Measurements from ENCODE around the gene ZC3HAV1L.
A peak's percentile ranks its signal among the peaks of the same experiment; 100 is the strongest.

Gene ZC3HAV1L

DNA sequence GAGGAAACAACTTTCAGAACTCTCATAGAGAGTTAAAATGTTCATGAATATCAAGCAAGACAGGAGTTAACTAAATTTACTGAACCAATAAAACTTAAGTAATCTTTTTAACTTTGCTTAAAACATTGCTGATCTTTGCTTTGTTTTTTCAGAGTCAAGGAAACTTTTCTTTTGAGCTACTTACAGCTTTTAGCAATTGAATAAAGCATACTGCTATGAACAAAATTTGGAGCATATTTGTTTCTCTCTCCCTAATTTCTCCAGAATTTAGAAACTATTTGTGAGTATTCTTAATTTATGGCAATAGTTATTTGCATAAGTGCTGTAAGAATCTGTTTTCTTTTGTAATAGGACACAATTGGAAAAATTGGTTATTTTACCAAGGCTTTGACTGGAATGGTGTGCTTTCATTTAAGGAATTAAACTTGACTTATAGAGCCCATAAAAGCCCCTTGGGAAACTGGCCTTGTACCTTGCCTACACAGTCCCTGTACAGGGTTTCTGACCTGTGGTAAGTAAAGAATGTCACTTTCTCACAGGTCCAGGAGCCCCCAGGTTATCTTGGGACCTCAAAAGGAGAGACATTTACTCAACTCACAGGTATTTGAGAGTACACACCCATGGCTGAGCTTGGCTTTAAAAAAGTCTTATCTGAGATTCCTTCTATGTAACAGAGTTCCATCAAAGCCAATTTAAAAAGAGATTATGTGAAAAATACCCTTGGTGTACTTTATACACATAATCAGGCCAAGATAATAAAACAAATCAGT lies 31.3 kb downstream of the ZC3HAV1L start:
- H3K27ac ChIP-seq (ENCODE audit: low read length) = no peak overlapping the region
- no peaks in the 10 kb centered on the region for H3K27me3 ChIP-seq (ENCODE audit: insufficient read depth, low read length)
- H3K9ac ChIP-seq (ENCODE audit: low read depth, low read length) = no peak overlapping the region
- H3K36me3 ChIP-seq (ENCODE audit: insufficient read depth, low read depth, low read length) = no peaks in the 10 kb centered on the region
- H3K9me3 ChIP-seq (ENCODE audit: insufficient read depth, low read depth, low read length) = peaks cover 25% of the 10 kb centered on the region
- no peak overlapping the region for H3K4me3 ChIP-seq (ENCODE audit: low read length)
- H3K4me1 ChIP-seq (ENCODE audit: insufficient read depth, low read length) = no peaks in the 10 kb centered on the region

DNA sequence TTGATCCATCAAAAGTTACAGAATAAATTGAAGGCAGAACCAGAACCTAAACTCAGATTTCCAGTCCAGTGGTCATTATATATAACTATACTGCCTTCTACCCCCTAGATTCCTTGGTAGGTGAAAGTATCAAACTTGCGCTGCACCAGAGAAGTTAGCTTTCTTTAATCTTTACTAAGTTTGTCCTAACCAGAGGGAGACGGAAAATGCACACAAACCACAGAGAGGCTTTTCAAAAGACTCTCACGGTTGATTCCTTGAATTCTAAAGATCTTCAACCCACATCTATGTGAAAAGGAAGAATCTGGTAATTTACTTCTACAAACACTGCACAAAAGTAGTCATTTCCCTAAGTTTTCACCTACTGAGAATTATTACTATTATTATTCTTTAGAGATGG lies 36.4 kb downstream of the ZC3HAV1L start:
- Histone ChIP-seq H3K27me3 (ENCODE audit: insufficient read depth, low read length) (no peaks in the 10 kb centered on the region), H3K4me3 (ENCODE audit: low read length) (no peak overlapping the region), H3K9ac (ENCODE audit: low read depth, low read length) (no peak overlapping the region), H3K36me3 (ENCODE audit: insufficient read depth, low read depth, low read length) (no peaks in the 10 kb centered on the region), H3K27ac (ENCODE audit: low read length) (no peak overlapping the region), H3K4me1 (ENCODE audit: insufficient read depth, low read length) (no peaks in the 10 kb centered on the region), H3K9me3 (ENCODE audit: insufficient read depth, low read depth, low read length) (peaks cover 17% of the 10 kb centered on the region)

DNA sequence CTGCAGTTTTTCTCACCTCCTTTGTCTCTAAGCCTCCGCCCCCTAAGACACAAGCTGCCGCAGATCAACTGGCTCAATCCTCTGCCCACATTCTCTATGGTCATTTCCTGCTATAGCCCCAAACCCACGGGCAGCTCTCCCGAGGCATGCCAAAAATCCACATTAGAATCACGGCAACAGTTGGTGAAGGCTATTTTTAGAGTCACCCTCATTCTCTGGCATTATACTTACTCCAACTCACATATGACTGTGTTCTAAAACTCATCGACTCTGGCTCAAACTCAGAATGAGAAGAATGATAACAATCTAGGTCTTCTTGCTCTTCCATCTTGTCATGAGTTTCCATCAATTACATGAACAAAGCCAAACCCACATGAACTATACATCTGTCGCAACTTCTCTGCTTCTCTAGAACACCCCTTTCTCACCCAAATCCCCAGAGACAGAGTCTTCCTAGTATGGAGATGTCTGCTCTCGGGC lies 43.8 kb downstream of the ZC3HAV1L start:
- no peak overlapping the region for H3K4me3 ChIP-seq (ENCODE audit: low read length)
- H3K36me3 ChIP-seq (ENCODE audit: insufficient read depth, low read depth, low read length) = no peaks in the 10 kb centered on the region
- H3K4me1 ChIP-seq (ENCODE audit: insufficient read depth, low read length) = no peaks in the 10 kb centered on the region
- H3K9ac ChIP-seq (ENCODE audit: low read depth, low read length) = no peak overlapping the region
- peaks cover 10% of the 10 kb centered on the region for H3K9me3 ChIP-seq (ENCODE audit: insufficient read depth, low read depth, low read length)
- no peak overlapping the region for H3K27ac ChIP-seq (ENCODE audit: low read length)
- H3K27me3 ChIP-seq (ENCODE audit: insufficient read depth, low read length) = no peaks in the 10 kb centered on the region

DNA sequence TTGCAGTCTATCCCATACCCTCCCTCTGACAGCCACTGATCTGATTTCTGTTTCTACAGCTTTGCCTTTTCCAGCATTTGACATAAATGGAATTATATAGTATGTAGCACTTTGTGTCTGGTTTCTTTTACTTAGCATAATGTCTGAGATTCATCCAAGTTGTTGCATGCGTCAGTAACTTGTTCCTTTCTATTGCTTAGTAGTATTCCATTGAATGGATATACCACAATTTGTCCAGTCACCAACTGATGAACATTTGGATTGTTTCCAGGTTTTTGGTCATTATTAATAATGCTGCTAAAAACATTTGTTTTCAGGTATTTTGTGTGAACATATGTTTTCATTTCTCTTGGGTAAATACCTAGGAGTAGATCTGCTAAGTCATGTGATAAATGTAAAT lies 48.2 kb downstream of the ZC3HAV1L start:
- H3K9ac ChIP-seq (ENCODE audit: low read depth, low read length) = no peak overlapping the region
- no peak overlapping the region for H3K4me3 ChIP-seq (ENCODE audit: low read length)

DNA sequence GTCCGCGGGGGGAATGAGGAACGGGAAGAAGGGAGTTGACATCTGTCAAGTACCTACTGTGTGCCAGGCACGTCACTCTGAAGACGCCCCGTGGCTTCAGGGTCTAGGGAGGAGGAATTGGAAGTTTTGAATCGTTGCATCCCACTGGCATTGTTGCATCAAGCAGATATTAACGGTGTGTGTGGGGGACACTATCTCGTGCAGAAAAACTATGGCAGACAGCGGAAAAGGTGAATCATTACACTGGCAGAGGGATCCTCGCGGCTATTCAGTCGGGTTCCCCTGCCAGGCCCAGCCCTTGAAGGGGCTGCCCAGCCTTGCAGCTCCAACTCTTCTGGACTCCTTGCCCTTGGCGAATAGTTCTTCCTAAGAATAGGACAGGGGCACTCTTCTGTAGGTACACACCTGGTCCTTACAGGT lies 53.6 kb downstream of the ZC3HAV1L start:
- H3K9ac ChIP-seq (ENCODE audit: low read depth, low read length) = peak overlapping the region; percentile 71; the same call in 1 of the 2 replicates

More for the DNA sequence above, 48.2 kb downstream of the ZC3HAV1L start:
- no peak overlapping the region for H3K27ac ChIP-seq (ENCODE audit: low read length)
- H3K9me3 ChIP-seq (ENCODE audit: insufficient read depth, low read depth, low read length) = peaks cover 10% of the 10 kb centered on the region
- H3K36me3 ChIP-seq (ENCODE audit: insufficient read depth, low read depth, low read length) = no peaks in the 10 kb centered on the region
- peaks cover 4% of the 10 kb centered on the region for H3K27me3 ChIP-seq (ENCODE audit: insufficient read depth, low read length)
- no peaks in the 10 kb centered on the region for H3K4me1 ChIP-seq (ENCODE audit: insufficient read depth, low read length)

DNA sequence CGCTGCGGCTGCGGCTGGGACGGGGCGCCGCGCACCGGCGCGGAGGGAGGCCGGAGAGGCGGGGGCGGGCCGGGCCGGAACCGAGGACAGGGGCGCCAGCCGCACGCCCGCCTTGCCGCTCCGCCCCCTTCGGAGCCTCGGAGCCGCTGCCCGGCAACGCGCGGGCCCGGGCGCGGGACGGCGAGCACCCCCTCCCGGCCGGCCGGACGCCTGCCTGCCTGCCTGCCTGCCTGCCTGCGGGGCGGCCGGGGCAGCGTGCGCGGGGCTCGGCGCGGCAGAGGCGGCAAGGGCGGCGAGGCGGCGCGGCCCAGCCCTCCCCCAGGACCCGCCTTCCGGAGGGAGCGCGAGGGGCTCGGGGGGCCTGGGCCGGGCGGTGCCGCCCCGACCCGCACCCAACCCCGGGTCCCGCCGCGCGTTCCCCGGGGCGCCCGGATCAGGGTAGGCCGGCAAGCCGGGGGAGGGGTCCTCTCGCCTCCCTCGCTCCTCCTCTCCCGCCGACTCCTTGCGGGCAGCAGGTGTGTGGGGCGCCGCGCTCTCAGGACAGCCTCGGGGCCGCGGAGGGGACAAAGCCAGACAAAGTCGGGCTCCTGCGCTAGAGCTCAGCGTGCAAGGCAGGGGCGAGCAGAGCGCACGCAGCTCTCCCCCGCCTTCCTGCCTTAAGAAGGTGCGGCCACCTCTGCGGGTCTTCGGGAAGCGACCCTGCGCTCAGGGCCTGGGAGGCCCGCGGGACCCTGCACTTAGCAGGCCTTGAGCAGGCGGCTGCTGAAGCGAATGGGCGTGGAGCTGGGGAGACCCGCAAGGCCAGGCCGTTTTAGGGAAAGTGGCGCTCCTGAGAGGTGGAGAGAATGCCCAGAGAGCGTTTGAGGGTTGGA lies 54.3 kb downstream of the ZC3HAV1L start, which contains the start of gene KIAA1549:
Gene KIAA1549 (minus strand): TSS at position 58 of the 872 bp plus-strand sequence. CDS start 120 bp downstream, outside the sequence.
- Histone ChIP-seq H3K27ac (ENCODE audit: low read length) (no peak within 1 kb of the TSS), H3K9me3 (ENCODE audit: insufficient read depth, low read depth, low read length) (no peaks in the 10 kb centered on the region), H3K4me3 (ENCODE audit: low read length) (peak within 1 kb of the TSS; percentile 93), H3K27me3 (ENCODE audit: insufficient read depth, low read length) (peaks cover 23% of the 10 kb centered on the region), H3K9ac (ENCODE audit: low read depth, low read length) (peak within 1 kb of the TSS; percentile 95; the same call in 1 of the 2 replicates), H3K36me3 (ENCODE audit: insufficient read depth, low read depth, low read length) (no peaks in the 10 kb centered on the region), H3K4me1 (ENCODE audit: insufficient read depth, low read length) (peaks cover 14% of the 10 kb centered on the region)

More for the DNA sequence above, 53.6 kb downstream of the ZC3HAV1L start:
- peaks cover 23% of the 10 kb centered on the region for H3K27me3 ChIP-seq (ENCODE audit: insufficient read depth, low read length)
- peak overlapping the region; percentile 71 for H3K4me3 ChIP-seq (ENCODE audit: low read length)
- peaks cover 10% of the 10 kb centered on the region for H3K4me1 ChIP-seq (ENCODE audit: insufficient read depth, low read length)
- no peak overlapping the region for H3K27ac ChIP-seq (ENCODE audit: low read length)
- no peaks in the 10 kb centered on the region for H3K36me3 ChIP-seq (ENCODE audit: insufficient read depth, low read depth, low read length)
- no peaks in the 10 kb centered on the region for H3K9me3 ChIP-seq (ENCODE audit: insufficient read depth, low read depth, low read length)

DNA sequence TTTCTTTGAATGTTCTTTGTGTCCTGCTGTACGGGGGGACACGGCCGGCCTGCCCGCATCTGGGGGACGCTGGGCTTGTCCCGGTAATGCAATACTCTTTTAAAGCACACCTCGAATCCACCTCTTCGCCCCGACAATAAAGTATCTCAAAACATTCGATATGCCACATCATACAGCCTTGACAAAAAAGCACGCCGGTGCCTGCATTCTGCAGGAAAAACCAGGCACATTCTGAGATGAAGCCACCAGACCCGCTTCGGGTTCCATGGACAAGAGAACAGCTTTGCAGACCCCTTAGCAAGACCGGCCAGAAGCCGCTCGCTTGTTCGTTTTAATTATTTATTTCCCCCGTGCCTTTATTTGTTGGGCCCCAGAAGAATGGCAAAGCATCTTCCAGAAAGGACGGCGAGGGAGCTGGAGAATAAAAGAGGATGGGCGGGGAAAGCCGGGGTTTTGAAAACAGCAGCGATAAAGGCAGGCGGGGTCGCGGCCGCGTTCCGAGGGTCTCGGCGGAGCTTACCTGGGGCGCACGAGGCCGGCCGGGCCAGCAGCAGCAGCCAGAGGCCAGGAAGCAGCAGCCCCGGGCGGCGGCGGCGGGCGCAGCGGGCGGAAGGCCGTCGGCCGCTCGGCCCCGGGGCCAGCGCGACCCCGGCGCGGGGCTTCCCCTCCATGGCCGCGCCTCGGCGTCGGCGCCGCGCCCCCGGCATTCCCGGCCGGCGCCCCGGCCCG lies 55.1 kb downstream of the ZC3HAV1L start:
- peaks cover 17% of the 10 kb centered on the region for H3K4me1 ChIP-seq (ENCODE audit: insufficient read depth, low read length)
- no peak overlapping the region for H3K27ac ChIP-seq (ENCODE audit: low read length)
- no peaks in the 10 kb centered on the region for H3K36me3 ChIP-seq (ENCODE audit: insufficient read depth, low read depth, low read length)
- no peaks in the 10 kb centered on the region for H3K9me3 ChIP-seq (ENCODE audit: insufficient read depth, low read depth, low read length)
- peak overlapping the region; percentile 95; the same call in 1 of the 2 replicates for H3K9ac ChIP-seq (ENCODE audit: low read depth, low read length)
- H3K4me3 ChIP-seq (ENCODE audit: low read length) = peak overlapping the region; percentile 93
- H3K27me3 ChIP-seq (ENCODE audit: insufficient read depth, low read length) = peaks cover 23% of the 10 kb centered on the region

DNA sequence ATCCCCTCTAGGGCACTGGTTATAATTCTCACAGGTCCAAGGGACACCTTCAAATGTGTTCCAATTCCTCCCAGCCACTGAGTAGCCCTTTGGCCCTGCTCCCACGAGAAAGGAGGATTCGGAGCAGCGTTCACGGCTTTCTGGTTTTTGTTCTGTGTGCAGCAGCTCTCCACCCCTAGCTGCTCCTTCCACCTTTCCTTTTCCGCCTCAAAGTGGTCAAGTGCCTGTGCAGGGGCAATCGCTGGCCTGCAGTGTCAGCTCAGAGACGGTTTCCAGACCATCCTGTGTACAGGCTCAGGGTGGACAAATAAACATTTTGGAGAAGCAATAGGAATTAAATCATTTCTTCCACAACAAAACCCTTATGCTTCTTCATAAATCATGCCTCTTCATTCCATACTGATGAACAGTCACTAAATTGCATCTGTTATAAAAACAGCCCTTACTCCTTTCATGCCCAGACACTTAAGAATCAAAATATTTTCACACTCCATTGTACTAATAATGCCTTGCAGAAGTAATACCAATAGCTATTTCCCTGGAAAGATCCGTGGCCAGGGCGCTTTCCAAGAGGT lies 55.8 kb downstream of the ZC3HAV1L start:
- Histone ChIP-seq H3K36me3 (ENCODE audit: insufficient read depth, low read depth, low read length) (no peaks in the 10 kb centered on the region), H3K4me3 (ENCODE audit: low read length) (peak overlapping the region; percentile 93), H3K27me3 (ENCODE audit: insufficient read depth, low read length) (peaks cover 23% of the 10 kb centered on the region), H3K4me1 (ENCODE audit: insufficient read depth, low read length) (peaks cover 24% of the 10 kb centered on the region), H3K9ac (ENCODE audit: low read depth, low read length) (peak overlapping the region; percentile 95; the same call in 1 of the 2 replicates), H3K27ac (ENCODE audit: low read length) (no peak overlapping the region), H3K9me3 (ENCODE audit: insufficient read depth, low read depth, low read length) (no peaks in the 10 kb centered on the region)

DNA sequence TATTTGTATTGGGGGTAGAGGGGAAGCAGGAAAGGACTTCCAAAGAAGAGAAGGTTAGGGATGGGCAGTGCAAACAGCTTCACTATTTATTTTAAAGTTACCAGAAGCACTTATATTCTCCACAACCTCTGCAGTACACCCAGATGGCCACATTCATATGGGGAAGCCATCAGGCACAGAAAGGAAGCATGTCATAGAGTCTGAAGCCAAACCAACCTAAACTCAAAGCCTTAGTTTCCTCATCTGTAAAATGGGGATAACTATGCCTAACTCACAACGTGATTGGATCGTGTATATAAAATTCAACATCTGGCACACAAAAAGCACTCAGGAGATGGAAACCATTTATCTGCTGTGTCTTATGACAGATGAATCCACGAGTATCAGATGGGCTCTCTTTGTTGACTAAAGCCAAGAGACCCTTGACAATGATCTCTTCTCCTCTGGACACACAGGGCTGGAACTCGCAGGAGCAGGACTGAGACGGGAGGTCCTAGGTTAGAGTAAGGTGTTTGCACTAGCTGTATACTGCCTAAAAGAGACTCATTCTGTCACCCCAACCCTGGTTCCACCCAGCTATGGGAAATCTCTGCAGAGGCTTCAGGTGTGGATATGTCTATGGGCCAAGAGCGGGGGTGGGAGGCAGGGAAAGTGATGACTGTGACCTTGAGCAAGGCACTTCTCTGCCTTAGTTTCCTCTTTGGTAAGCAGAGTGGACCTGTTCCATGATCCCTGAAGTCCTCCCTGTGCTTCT lies 56.4 kb downstream of the ZC3HAV1L start:
- Histone ChIP-seq H3K27me3 (ENCODE audit: insufficient read depth, low read length) (peaks cover 23% of the 10 kb centered on the region), H3K36me3 (ENCODE audit: insufficient read depth, low read depth, low read length) (no peaks in the 10 kb centered on the region), H3K27ac (ENCODE audit: low read length) (no peak overlapping the region), H3K9ac (ENCODE audit: low read depth, low read length) (peak overlapping the region; percentile 95; the same call in 1 of the 2 replicates), H3K4me3 (ENCODE audit: low read length) (peak overlapping the region; percentile 93), H3K4me1 (ENCODE audit: insufficient read depth, low read length) (peaks cover 30% of the 10 kb centered on the region), H3K9me3 (ENCODE audit: insufficient read depth, low read depth, low read length) (no peaks in the 10 kb centered on the region)

DNA sequence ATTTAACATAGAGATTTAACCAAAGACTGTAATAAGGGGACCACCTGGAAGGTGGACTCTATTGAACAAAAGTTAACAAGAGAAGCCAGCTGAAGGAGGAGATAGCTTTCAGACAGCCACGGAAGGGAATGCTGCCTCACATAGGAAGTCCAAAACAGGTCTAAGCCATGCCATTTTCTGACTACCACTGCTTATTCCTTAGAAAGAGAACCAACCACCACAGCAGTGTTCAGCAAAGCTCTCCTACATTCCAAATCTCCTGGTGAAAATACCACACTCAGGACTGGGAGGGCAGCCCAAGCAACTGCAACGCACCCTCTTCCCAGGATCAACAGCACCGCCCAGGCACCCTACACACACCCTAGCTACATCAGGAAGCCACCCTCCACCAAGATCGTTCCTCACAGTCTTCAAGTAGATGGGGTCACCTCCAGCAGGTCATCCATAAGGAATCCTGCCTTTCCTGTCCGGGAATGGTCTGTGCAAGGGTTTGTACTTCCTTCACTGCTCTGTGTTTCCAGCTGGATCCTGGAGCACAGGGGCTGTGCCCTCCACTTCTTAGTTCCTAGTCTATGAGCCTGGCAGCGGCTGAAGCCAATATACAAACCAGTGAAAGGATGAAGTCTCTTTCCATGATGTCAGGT lies 57.2 kb downstream of the ZC3HAV1L start:
- Histone ChIP-seq H3K9me3 (ENCODE audit: insufficient read depth, low read depth, low read length) (no peaks in the 10 kb centered on the region), H3K4me1 (ENCODE audit: insufficient read depth, low read length) (peaks cover 38% of the 10 kb centered on the region), H3K36me3 (ENCODE audit: insufficient read depth, low read depth, low read length) (no peaks in the 10 kb centered on the region), H3K9ac (ENCODE audit: low read depth, low read length) (no peak overlapping the region), H3K27ac (ENCODE audit: low read length) (no peak overlapping the region), H3K27me3 (ENCODE audit: insufficient read depth, low read length) (peaks cover 23% of the 10 kb centered on the region), H3K4me3 (ENCODE audit: low read length) (no peak overlapping the region)
